ENCODE measurements around the gene KRT5. TPM values are rescaled to one million over a fixed set of nuclear protein-coding genes. Genes with fewer than 3 reads are reported as not detected.

The KRT5 gene
- total RNA-seq, 1 experiment from 2014 or later, result not detected

DNA sequence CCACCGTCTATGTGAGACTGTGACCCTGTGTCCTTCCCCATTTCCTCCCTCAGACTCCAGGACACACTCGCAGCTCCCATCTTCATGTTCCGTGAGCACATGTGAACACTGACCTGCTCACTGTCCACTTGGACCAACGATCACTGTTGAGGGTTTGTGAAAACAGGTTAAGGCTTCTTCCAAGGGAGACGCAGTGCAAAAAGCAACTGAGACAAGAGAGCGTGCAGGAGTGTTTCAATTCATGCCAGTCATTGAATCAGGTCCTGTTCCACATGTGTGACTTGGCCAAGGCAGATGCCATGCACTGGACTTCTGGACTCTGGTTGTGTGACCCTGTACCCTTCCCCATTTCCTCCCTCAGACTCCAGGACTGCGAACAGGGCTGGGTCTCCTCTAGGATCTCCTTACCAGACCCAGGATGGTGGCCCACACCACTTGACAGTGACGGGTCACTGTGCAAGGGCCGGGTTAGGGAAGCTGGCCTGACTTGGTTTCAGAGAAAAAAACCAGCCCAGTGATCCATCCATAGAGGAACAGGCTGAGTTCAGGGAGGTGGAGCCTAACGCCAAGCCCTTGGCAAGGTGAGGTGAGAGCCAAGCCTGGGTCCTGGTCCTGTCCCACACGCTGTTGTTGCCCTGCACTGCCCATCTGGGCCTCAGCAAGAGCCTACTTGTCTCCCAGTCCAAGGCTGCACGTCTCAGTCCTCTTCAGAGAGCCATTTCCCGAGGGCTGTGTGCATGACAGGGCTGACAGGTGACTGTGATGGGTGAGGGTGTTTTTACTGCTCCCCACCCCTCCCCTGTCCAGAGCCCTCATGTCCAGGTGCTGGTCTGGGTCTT, 5.7 kb upstream of the KRT5 start:
- no peak for DNase-seq (ENCODE audit: low read depth, low spot score)
- in situ Hi-C loops (cut with HindIII; ENCODE audit: low pct_unique_long_range_greater_than_20kb, low sequenced_read_pairs), result no loop called here

DNA sequence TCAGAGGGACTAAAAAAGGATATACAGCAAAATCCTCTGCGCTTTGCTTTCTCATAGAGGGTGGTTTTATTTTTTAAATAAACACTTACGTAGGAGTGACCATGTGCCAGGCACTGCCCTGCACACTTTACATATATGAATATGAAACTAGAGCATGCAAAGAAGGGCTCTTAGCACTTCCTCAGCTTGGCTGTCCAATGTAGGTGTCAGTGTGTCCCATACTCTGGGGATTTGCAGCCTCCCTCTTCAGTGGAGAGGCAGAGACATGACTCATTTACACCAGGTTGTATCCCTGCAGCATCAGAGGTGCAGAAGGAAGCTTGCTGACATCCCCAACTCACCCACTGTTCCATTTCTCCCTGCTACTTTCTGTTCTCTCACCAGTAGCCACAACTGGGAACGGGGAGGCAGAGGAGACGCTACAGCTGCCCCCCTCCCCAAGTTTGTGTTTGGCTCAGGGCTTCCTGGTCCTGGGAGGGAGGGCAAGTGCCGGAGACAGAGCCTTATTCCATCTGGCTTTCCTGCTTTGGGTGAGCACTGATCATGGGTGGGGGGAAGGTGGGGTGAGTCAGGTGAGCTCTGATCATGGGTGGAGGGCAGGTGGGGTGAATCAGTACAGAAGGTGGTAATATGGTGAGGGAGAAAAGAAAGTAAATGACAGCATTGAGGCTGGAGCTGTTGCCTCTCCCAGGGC, 4.9 kb upstream of the KRT5 start:
- in situ Hi-C loops (cut with HindIII; ENCODE audit: low pct_unique_long_range_greater_than_20kb, low sequenced_read_pairs), result no loop called here

DNA sequence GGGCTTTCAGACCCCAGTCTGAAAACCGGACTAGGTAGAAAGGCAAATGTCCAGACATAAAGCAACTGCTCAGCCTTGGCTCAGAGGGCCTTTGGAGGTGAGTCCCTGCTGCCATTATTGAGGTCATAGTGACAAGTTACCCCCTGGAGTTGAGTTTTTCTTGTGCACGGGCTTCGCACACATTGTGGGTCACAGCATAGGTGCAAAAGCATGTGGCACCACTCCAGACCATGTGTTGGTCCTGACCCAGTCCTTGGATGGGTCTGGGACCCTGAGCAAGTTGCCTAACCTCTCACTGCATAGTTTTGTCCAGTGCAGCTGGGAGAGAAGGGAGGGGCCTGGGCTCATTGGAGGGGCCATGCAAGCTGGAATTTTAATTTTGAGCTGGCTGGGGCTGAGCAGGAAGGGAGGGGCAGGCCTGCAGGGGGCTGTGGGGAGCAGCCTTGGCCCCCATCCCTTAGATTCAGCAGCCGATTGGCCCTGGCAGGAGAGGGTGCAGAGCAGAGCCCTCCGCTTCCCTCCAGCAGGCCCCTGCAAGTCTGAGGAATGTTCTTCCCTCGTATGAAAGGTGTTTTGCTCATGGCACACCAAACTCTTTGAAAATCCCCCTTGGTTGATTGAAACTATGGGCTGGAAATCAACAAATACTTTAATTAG, 4.2 kb upstream of the KRT5 start:
- in situ Hi-C loops (cut with HindIII; ENCODE audit: low pct_unique_long_range_greater_than_20kb, low sequenced_read_pairs), result no loop called here
- DNase-seq (ENCODE audit: low read depth, low spot score), result no peak

More for the DNA sequence above, 4.9 kb upstream of the KRT5 start:
- no peak for DNase-seq (ENCODE audit: low read depth, low spot score)

DNA sequence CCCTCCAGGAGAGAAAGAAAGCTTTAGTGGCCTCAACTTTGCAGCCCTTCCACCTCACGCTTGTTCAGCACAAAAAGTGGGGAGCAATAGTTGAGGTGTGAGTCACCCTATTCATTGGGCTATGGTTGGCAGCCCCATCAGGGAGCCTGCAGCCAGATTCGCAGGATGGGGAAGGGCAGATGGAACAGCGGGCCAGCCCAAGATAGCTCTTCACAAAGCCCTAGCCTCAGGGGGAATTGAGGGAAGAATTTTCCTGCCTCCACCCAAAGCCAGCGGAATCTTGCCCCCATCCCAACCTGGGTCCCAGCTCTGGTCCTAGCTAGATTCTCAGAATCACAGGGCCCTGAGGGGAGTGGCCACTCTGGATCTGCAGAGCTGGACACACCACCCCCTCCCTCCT, 3.6 kb upstream of the KRT5 start:
- DNase-seq (ENCODE audit: low read depth, low spot score), result no peak
- in situ Hi-C loops (cut with HindIII; ENCODE audit: low pct_unique_long_range_greater_than_20kb, low sequenced_read_pairs), result no loop called here

DNA sequence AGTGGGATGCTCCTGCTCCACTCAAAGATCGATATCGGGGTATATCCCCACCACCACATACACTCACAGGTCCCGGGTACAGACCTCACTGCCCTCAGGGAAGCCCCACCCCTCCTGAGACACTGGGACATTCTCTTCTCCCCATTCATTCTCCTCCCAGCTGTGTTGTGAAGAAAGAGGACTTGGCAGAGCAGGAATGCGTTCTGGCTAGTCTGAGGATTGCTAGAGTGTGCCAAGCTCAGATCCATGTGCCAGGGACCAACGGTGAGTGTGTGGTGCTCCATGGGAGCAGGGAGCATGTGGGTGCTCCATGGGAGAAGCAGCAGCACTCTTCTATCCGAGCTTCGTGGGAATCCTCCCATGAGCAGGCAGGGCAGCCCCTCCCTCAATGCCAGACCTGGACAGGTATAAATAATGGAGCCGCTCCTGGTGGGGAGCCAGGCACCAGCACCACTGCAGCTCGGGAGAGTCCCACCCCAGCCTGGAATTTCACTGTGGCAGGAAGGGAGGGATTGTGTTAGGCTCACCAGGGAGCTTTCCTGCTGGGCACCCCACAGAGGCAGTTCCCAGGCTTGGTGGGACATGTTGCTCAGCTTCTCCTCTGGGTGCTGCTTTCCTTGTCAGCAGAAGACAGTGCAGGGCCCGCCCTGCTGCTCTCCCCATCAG, 2.3 kb upstream of the KRT5 start:
- in situ Hi-C loops (cut with HindIII; ENCODE audit: low pct_unique_long_range_greater_than_20kb, low sequenced_read_pairs), result no loop called here
- no peak for DNase-seq (ENCODE audit: low read depth, low spot score)

DNA sequence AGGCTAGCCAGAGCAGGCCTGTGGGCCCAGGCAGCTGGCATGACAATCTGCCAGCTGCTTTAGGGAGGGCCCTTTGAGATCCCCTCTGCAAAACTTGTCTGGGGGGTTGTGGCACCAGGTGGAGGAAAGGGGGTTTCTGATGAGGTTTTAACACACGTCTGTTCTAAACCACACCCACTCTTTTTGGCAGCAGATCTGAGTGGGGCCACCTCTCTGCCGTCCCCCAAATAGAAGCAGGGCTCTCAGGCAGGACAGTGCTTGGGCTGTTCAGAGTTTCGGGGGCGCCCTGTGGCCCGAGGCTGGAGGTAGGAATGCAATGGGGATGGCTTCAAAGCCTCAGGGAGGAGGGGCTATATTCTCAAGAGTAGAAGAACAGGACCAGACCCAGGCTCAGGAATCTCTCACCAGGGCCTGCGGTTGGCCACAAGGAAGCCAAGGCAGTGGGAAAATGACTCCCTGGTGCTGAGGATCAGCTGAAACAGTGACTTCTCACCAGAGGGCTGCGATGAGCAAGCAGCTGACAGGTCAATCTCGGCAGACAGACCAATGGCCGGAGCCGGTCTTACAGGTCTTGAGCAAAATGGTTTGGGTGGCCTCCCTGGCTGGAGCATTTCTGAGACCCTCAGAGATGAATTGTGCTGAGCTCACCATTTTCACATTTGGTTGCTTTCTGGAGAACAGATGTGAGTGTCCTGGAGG, 1.5 kb upstream of the KRT5 start:
- in situ Hi-C loops (cut with HindIII; ENCODE audit: low pct_unique_long_range_greater_than_20kb, low sequenced_read_pairs), result no loop called here
- DNase-seq (ENCODE audit: low read depth, low spot score), result no peak

DNA sequence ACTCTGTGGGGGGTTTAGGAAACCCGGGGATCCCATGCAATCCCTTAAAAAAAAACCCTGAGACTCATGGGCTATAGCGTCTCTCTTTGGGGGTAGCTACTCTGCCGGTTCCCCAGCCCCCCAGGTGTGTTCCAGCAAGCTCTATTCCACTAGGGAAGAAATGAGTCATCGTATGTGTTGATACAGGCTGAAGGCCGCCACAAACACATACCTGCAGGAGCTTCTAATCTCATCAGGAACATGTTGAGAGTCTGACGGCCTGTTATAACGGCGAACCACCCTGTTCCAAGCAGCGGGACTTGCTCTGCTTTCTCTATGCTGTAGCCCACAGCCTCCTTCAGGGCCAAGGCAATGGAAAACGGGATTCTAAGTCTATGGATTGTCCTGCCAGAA, 977 bp upstream of the KRT5 start:
- no peak for DNase-seq (ENCODE audit: low read depth, low spot score)
- in situ Hi-C loops (cut with HindIII; ENCODE audit: low pct_unique_long_range_greater_than_20kb, low sequenced_read_pairs), result no loop called here

DNA sequence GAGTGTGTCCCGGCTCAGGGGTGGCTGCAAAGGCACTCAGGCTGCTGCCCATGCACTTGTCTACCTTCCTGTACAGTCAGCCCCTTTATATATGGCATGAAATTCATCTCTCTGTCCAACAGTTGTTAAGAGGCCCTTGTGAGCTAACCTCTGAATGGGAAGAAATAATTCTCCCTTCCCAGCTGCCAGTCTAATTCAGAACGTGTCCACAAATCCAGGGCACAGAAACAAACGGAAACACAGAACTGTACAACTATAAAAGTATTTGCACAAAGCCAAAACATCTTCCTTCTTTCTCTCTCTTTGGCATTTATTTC, 849 bp downstream of the KRT5 start:
- in situ Hi-C loops (cut with HindIII; ENCODE audit: low pct_unique_long_range_greater_than_20kb, low sequenced_read_pairs), result no loop called here
- DNase-seq (ENCODE audit: low read depth, low spot score), result no peak

DNA sequence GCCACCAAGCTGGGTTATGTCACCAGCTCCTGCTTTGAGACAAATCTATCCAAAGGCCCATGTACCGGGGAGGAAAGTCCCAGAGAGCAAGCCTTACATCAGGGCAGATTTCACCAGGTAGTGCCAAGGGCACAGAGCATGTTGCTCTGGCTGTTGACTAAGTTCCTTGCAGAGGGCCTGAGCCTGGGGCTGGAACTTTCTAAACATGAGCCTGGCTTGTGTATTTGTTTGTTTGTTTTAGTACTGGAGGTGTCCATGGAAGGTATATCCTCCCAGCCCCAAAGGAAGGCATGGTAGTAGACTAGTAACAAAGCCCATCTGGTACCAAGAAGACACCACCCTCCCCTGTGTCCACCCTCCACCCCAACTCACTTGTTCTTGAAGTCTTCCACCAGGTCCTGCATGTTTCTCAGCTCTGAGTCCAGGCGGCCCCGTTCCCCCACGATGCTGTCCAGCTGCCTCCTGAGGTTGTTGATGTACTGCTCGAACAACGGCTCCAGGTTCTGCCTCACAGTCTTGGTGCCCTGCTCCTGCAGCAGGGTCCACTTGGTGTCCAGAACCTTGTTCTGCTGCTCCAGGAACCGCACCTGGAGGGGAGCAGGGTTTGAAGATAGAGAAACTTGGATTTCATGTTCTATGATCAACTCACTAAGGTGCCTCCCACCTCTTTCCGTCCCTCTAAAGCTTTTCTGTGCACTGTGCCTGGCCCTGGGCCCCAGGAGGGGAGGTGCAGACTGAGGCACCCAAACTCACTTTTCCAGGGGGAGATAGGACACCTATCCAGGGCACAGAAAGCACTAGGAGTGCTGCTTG, 1.4 kb downstream of the KRT5 start:
- DNase-seq (ENCODE audit: low read depth, low spot score), result no peak
- in situ Hi-C loops (cut with HindIII; ENCODE audit: low pct_unique_long_range_greater_than_20kb, low sequenced_read_pairs), result no loop called here

DNA sequence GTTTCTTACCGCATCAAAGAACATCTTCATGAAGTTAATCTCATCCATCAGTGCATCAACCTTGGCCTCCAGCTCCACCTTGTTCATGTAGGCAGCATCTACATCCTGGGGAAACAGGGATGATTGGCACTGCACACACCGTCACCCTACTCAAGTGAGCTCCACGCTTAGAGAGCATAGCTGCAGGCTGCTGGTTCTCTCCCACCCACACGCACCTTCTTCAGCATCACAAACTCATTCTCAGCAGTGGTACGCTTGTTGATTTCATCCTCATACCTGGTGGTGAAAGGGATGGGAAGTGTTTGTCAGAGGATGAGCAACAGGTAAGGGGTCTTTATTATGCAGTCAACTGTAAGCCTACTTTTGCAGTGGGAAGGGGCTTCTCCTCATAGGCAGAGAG, 2.3 kb downstream of the KRT5 start:
- no peak for DNase-seq (ENCODE audit: low read depth, low spot score)
- in situ Hi-C loops (cut with HindIII; ENCODE audit: low pct_unique_long_range_greater_than_20kb, low sequenced_read_pairs), result no loop called here

DNA sequence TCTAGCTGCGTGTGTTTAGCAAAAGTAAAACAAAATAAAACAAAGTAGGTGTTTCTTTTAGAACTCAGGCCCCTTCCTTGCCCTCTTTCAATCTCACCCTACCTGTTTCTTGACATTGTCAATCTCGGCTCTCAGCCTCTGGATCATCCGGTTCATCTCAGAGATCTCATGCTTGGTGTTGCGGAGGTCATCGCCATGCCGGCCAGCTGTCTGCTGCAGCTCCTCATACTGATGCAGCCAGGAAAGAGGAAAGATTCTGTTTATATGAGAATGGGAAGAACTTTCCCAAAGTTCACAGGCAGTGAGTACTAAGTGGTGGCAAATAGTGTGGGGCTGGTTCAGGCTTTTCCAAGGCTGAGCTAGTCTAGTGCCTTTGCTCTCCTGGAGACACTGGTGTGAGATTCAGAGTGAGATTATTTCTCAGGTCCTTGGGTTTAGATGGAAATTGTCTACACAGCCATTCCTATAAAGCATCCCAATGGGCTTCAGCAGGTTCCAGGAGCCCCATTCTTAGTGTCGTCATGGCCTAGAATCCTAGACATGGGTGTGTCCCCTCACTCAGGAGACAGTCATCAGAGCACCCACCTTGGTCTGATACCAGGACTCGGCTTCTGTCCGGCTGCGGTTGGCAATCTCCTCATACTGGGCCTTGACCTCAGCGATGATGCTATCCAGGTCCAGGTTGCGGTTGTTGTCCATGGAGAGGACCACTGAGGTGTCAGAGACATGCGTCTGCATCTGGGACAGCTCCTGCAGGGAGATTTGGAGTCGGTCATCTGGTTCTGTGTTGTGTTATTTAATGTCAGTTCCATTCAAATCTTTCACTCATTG, 3.0 kb downstream of the KRT5 start:
- no peak for DNase-seq (ENCODE audit: low read depth, low spot score)
- in situ Hi-C loops (cut with HindIII; ENCODE audit: low pct_unique_long_range_greater_than_20kb, low sequenced_read_pairs), result no loop called here

DNA sequence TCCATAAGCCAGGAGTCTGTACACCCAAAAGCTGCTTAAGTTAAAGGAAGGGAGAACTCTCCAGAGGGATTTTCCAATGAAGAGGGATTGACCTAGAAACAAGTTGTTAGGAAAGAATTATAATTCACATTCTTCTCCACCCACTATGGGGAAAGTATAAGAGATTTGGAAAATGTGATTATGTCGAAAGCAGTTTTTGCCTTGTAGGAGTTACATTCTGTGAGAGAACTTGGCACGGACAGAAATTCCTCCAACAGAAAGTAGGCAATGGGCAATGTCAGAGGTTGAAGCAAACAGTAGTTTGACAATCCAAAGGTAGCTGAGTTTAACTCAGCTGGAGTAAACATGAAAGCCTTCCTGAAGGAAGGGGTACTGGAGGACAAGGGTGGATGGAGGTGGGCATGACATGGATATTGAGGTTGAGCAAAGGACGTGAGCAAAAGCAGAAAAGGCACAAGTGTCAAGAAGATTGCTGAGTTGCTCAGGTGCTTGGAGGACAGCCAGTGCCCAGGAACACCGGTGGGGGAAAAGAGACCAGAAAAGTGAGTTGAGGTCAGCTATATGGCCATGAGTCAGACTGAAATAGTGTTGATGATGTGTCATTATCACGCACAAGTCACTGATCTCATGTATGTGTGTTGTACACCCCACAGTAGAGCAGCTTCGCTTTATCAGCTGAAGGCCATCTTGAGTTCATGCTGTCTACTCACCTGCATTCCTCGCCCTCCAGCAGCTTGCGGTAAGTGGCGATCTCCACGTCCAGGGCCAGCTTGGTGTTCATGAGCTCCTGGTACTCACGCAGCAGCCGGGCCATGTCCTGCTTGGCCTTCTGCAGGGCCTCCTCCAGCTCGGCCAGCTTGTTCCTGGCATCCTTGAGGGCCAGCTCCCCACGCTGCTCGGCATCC, 4.0 kb downstream of the KRT5 start:
- DNase-seq (ENCODE audit: low read depth, low spot score), result no peak
- in situ Hi-C loops (cut with HindIII; ENCODE audit: low pct_unique_long_range_greater_than_20kb, low sequenced_read_pairs), result no loop called here

DNA sequence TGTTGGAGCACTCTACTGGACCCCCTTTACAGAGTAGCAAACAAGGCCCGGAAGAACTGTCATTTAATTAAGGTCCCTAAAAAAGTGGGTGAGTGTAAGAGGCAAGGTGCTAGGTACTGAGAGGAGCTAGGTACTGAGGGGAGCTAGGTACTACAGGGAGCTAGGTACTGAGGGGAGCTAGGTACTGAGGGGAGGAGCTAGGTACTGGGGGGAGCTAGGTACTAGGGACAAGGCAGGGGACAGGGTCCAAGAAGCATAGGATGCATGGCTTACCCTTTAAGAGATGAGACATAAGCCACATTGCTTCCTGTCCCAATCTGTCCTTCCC, 4.9 kb downstream of the KRT5 start:
- no peak for DNase-seq (ENCODE audit: low read depth, low spot score)
- in situ Hi-C loops (cut with HindIII; ENCODE audit: low pct_unique_long_range_greater_than_20kb, low sequenced_read_pairs), result no loop called here

DNA sequence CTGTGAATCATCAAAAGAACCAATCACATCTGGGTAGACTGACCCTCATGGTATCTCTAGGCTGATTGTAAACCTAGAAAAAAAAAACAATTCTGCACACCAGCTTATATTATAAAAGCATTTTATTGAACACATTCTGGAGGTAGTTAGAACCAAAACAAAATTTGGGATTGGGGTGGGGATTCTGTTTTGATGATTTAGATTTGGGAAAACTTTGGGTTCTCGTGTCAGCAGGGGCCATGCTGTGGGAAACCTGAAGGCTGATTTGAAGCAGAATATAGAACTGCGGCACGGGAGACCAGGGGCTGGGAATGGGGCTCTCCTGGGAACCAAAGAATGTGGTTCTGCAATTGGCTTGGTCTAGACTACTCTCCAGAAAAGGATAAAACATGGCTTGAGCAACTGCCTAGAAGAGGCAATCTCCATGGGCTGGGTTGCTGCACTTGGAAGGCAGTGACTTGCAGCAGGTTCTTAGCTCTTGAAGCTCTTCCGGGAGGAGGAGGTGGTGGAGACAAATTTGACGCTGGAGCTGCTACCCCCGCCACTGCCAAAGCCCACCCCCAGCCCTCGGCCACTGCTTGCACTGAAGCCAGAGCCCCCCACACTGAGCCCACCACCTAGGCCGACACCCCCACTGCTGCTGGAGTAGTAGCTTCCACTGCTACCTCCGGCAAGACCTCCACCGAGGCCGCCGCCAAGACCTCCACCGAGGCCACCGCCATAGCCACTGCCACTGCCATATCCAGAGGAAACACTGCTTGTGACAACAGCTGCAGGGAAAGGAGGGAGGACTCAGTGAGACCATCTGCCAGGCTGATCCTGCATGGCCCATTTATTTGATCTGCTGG, 5.5 kb downstream of the KRT5 start:
- no peak for DNase-seq (ENCODE audit: low read depth, low spot score)

DNA sequence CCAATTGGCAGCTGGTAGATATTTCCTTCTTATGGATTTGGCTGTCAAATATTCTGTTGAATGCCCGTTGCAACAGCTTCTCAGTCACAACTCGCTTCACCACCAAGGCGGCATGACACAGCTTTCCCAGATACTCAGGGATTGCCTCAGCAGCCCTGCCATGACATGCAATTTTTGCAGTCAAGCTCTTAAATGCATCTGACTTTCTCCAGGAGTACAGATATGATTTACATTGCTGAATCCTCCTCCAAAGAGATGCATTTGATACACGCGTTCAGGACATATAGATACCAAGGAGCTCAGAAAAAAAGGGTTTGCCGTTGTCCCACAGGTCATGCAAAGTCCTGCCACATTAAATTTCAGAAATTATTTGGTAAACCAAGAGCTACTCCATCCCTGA, 6.5 kb downstream of the KRT5 start:
- in situ Hi-C loops (cut with HindIII; ENCODE audit: low pct_unique_long_range_greater_than_20kb, low sequenced_read_pairs), result no loop called here
- no peak for DNase-seq (ENCODE audit: low read depth, low spot score)

More for the DNA sequence above, 5.5 kb downstream of the KRT5 start:
- in situ Hi-C loops (cut with HindIII; ENCODE audit: low pct_unique_long_range_greater_than_20kb, low sequenced_read_pairs), result no loop called here
